GM23338 (cell line): ENCODE measurements around the gene GPALPP1.

Source experiments
- CREB1 ChIP-seq: fragments of 250-450 bp; sonication (Bioruptor Pico); IDR thresholded peaks from 2 replicates; pipeline ENCODE4 v1.5.0; 2020; ENCODE audit warnings: low read depth, mild to moderate bottlenecking, moderate library complexity
- CTCF ChIP-seq, 2 experiments: fragments of 200-600 bp in 1 of 2; sonication (generic) in 1 of 2; conservative IDR thresholded peaks; 2 replicates each; pipeline versions ENCODE4 v1.5.1 to v1.6.1; 2016 to 2017; ENCODE audit warnings: antibody characterized with exemption in 2 of 2, low read depth in 2 of 2, mild to moderate bottlenecking in 2 of 2, moderate library complexity in 1 of 2
- EZH2 ChIP-seq: fragments of 200-600 bp; sonication (generic); IDR thresholded peaks from one replicate; pipeline ENCODE4 v1.8.0; 2017; ENCODE audit warnings: antibody characterized with exemption, mild to moderate bottlenecking, low read depth; ENCODE audit not compliant: unreplicated experiment
- EZH2phosphoT487 ChIP-seq: fragments of 200-600 bp; sonication (generic); IDR thresholded peaks from one replicate; pipeline ENCODE4 v1.8.1; 2018; ENCODE audit warnings: antibody characterized with exemption; ENCODE audit not compliant: unreplicated experiment
- REST ChIP-seq: IDR thresholded peaks from one replicate; pipeline ENCODE4 v1.6.1; 2018; ENCODE audit warnings: antibody characterized with exemption; ENCODE audit not compliant: unreplicated experiment
- ZNF114 ChIP-seq: fragments of 250-450 bp; sonication (Bioruptor Pico); IDR thresholded peaks from 2 replicates; pipeline ENCODE4 v1.5.0; 2020; ENCODE audit warnings: mild to moderate bottlenecking, moderate library complexity

- TF ChIP-seq CTCF (conservative IDR thresholded peaks at IDR 0.05; ENCODE audit: low read depth in 2 of 2) = no peak
- TF ChIP-seq EZH2 = no peak
- TF ChIP-seq EZH2phosphoT487 = no peak
- TF ChIP-seq CREB1 (CRISPR knock-in tag) = no peak
- TF ChIP-seq ZNF114 (CRISPR knock-in tag) = no peak
- no peak for TF ChIP-seq REST
These were observed 20.9 kb upstream of the GPALPP1 start for GRCh38 chr13:44968434-44968815.
